Peyer's patch (tissue), 4 donors: ENCODE results near the gene SDS. TPM values are rescaled to one million over a fixed set of nuclear protein-coding genes. Genes with fewer than 3 reads are reported as not detected.

Experiments
- DNase-seq, 3 donors: peaks; one replicate each; pipeline ENCODE4 v3.0.0-alpha.2; 2017 to 2019
- H3K27ac ChIP-seq, 4 donors: fragments of 200-600 bp; sonication (generic); one replicate each; pipeline ENCODE4 v1.5.1; 2016 to 2019
- H3K27me3 ChIP-seq, 2 donors: fragments of 200-600 bp; sonication (generic); one replicate each; pipeline ENCODE4 v1.5.1; 2019
- H3K36me3 ChIP-seq, 3 donors: fragments of 200-600 bp; sonication (generic); one replicate each; pipeline ENCODE4 v1.5.1; 2016 to 2019
- H3K4me1 ChIP-seq, 4 donors: fragments of 200-600 bp; sonication (generic); one replicate each; pipeline ENCODE4 v1.5.1; 2016 to 2019
- H3K4me3 ChIP-seq, 4 donors: fragments of 200-600 bp; sonication (generic); 1 replicate in 3 of 4; 2 replicates in 1 of 4; pipeline ENCODE4 v1.5.1; 2016 to 2019; ENCODE audit warnings: mild to moderate bottlenecking in 1 of 4
- H3K9me3 ChIP-seq, 4 donors: fragments of 200-600 bp; sonication (generic); one replicate each; pipeline ENCODE4 v1.5.1; 2016 to 2019; ENCODE audit warnings: mild to moderate bottlenecking in 1 of 4
- CTCF ChIP-seq, 6 experiments: fragments of 450-650 bp in 4 of 6; fragments of 200-600 bp in 2 of 6; sonication (generic) in 1 of 6; IDR thresholded peaks; one replicate each; pipeline ENCODE4 v1.5.1; 2017 to 2019; ENCODE audit warnings: antibody characterized with exemption in 6 of 6, mild to moderate bottlenecking in 3 of 6, moderate library complexity in 1 of 6
- POLR2A ChIP-seq, 2 donors: fragments of 450-650 bp; IDR thresholded peaks; one replicate each; pipeline ENCODE4 v1.5.1; 2017; ENCODE audit warnings: antibody characterized with exemption in 2 of 2, mild to moderate bottlenecking in 2 of 2, moderate library complexity in 2 of 2
- total RNA-seq, 4 donors: library from RNA; depleted of rRNA; stranded (reverse); fragments of >200 nt; gene quantifications; one replicate each; pipeline ENCODE4 v1.1.0, GENCODE V29; 2016

Gene SDS
- total RNA-seq, 4 donors from 2014 or later, result not detected

GRCh38 chr12:113409462-113410124 lies 5.9 kb upstream of the SDS start:
- no peaks in the 10 kb centered on the region for H3K27me3 ChIP-seq
- H3K36me3 ChIP-seq, result no peaks in the 10 kb centered on the region
- no peaks in the 10 kb centered on the region for H3K4me1 ChIP-seq
- no peaks in the 10 kb centered on the region for H3K9me3 ChIP-seq
- no peak overlapping the region for H3K4me3 ChIP-seq
- DNase-seq, result no peak
- TF ChIP-seq CTCF (IDR thresholded peaks at IDR 0.05), result no peak
- H3K27ac ChIP-seq, result no peak overlapping the region

- Histone ChIP-seq H3K9me3 (no peaks in the 10 kb centered on the region), H3K4me1 (no peaks in the 10 kb centered on the region), H3K36me3 (no peaks in the 10 kb centered on the region), H3K4me3 (no peak overlapping the region), H3K27ac (no peak overlapping the region), H3K27me3 (no peaks in the 10 kb centered on the region)
- no peak for TF ChIP-seq POLR2A (IDR thresholded peaks at IDR 0.05)
- no peak for TF ChIP-seq CTCF (IDR thresholded peaks at IDR 0.05)
- DNase-seq, result no peak
These were observed 5.1 kb upstream of the SDS start for GRCh38 chr12:113408756-113409298.

- TF ChIP-seq POLR2A (IDR thresholded peaks at IDR 0.05) (no peak), CTCF (IDR thresholded peaks at IDR 0.05) (no peak)
These were observed 4.4 kb upstream of the SDS start for GRCh38 chr12:113407931-113408600.

GRCh38 chr12:113405694-113406093 lies 2.0 kb upstream of the SDS start:
- DNase-seq, result no peak

More at GRCh38 chr12:113407931-113408600, 4.4 kb upstream of the SDS start:
- H3K4me3 ChIP-seq, result no peak overlapping the region
- H3K9me3 ChIP-seq, result no peaks in the 10 kb centered on the region
- no peaks in the 10 kb centered on the region for H3K27me3 ChIP-seq
- H3K27ac ChIP-seq, result no peak overlapping the region
- no peaks in the 10 kb centered on the region for H3K4me1 ChIP-seq
- H3K36me3 ChIP-seq, result no peaks in the 10 kb centered on the region
- DNase-seq, result no peak

GRCh38 chr12:113402586-113403260 lies 964 bp downstream of the SDS start:
- no peaks in the 10 kb centered on the region for H3K36me3 ChIP-seq
- H3K4me1 ChIP-seq, result no peaks in the 10 kb centered on the region
- no peaks in the 10 kb centered on the region for H3K27me3 ChIP-seq
- no peak for TF ChIP-seq POLR2A (IDR thresholded peaks at IDR 0.05)
- TF ChIP-seq CTCF (IDR thresholded peaks at IDR 0.05), result no peak
- no peak for DNase-seq
- no peak overlapping the region for H3K4me3 ChIP-seq
- no peaks in the 10 kb centered on the region for H3K9me3 ChIP-seq
- no peak overlapping the region for H3K27ac ChIP-seq

More at GRCh38 chr12:113405694-113406093, 2.0 kb upstream of the SDS start:
- Histone ChIP-seq H3K27me3 (no peaks in the 10 kb centered on the region), H3K9me3 (no peaks in the 10 kb centered on the region), H3K27ac (no peak overlapping the region), H3K4me3 (no peak overlapping the region), H3K4me1 (no peaks in the 10 kb centered on the region), H3K36me3 (no peaks in the 10 kb centered on the region)
- TF ChIP-seq POLR2A (IDR thresholded peaks at IDR 0.05) (no peak), CTCF (IDR thresholded peaks at IDR 0.05) (no peak)
